ENCODE data around the gene GPR137.

- TF ChIP-seq, protein P1, sequence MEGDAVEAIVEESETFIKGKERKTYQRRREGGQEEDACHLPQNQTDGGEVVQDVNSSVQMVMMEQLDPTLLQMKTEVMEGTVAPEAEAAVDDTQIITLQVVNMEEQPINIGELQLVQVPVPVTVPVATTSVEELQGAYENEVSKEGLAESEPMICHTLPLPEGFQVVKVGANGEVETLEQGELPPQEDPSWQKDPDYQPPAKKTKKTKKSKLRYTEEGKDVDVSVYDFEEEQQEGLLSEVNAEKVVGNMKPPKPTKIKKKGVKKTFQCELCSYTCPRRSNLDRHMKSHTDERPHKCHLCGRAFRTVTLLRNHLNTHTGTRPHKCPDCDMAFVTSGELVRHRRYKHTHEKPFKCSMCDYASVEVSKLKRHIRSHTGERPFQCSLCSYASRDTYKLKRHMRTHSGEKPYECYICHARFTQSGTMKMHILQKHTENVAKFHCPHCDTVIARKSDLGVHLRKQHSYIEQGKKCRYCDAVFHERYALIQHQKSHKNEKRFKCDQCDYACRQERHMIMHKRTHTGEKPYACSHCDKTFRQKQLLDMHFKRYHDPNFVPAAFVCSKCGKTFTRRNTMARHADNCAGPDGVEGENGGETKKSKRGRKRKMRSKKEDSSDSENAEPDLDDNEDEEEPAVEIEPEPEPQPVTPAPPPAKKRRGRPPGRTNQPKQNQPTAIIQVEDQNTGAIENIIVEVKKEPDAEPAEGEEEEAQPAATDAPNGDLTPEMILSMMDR (conservative IDR thresholded peaks at IDR 0.05; ENCODE audit: low read length): no peak
- no peak for TF ChIP-seq EZH2phosphoT487 (IDR thresholded peaks at IDR 0.05; ENCODE audit: borderline replicate concordance, low read depth, low read length)
Measured at GRCh38 chr11:64317325-64317960, 31.8 kb downstream of the GPR137 start, which contains the start of gene TRMT112.

Measured in OCI-LY7 (cell line).